HG03571 (cell line): Measurements from ENCODE around the gene SHB.

Experiments
- ATAC-seq: cut with Tn5 transposase; IDR thresholded peaks from one replicate; pipeline ENCODE4 v1.9.1; 2021; ENCODE audit not compliant: unreplicated experiment

The SHB gene

DNA sequence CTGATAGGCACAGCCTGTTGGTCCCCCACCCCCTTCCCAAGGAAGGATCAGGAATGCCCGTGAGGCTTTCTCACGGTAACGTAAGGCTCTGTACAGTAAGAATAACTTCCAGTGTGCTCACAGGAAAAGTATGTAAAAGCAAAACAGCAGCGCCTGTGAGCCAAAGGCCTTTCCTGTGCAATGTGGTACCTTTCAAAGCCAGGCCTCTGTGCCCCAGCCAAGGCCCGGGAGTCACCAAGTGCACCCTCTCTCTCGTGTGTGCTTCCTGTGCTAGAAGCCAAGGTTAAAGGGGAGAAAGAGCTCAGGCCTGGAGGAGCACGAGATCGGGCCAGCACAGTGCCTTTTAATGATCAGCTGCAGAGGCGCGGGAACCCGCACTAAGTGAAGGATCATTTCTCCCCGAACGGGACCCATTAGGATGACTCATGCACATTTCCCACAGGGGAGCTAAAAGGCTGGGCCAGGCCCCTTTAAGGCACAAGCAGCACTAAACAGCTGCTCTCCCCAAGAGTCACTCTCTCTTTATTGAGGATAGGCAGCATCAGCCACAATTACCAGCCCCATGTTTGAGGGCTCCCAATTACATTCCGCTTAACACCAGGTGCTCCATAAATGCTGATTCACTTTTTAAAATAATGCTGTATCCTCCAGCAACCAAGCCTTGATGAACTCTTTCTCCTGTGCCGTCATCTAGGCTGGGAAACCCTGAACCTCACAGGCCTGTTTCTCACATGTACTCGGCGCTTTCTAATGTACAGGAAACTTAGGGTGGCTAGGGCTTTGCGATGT lies 42.8 kb downstream of the SHB start:
- no peak for ATAC-seq

DNA sequence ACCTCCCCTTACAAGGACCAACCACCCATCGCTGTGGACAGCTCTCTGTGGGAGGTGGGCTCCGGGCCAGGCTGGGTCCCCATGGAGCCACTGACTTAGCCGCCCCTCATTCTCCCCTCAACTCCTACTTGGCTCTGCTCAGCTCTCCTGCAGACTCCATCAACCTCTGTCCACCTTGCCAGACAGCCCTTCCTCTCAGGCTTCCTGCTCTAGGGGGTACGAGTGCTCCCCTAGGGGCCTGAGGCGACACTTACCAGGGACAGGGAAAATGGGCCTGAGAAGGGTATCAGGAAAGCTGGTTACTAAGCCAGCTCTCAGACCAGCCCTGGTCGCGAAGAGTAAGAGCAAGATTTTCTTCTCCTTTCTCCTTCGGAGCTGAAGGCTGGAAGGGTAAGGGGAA lies 43.9 kb downstream of the SHB start:
- ATAC-seq: no peak

DNA sequence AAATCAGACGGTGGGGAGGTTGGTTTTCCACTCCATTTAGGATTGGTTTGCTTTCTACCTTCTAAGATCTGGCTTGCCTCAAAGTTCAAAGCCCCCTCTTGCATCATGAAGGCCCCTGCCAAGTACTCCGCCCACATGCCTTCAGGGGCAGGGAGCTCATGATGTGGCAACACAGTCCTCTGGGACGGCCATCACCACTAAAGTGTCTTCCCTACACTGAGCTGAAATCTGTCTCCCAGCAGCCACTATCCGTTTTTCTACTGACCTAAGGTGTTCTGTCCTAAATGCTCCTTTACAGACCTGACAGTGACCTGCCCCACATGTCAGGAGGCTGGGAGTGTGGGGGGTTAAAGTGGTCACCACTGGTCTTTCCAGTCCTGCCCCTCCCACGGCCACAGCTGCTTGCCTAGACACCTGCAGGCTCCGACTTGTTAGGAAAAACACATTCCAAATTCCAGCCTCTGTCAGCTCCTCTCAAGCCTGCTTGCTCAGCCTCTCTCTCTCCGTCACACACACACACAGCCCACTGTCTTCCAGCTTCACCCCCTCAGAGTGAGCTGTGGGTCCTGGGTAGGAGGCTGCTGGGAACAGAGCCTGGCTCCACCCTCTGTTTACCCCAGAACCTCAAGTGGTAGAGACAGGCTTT lies 44.9 kb downstream of the SHB start:
- ATAC-seq: no peak

DNA sequence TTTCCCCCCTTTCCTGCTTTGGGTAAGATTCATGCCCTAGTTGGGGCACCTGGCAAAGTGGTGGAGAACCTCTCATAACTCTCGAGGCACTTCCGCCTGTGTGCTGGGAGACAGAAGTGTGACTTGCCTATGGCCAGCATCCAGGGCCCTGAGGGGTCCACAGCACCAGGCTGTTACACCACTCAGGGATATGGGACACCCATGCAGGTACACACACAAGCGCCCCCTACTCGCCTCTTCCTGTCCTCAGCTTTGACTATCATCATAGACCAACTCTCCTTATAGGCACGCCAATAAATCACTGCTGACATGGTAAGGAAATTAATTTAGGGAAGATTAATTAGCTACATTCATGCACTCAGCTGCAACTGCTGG lies 45.4 kb downstream of the SHB start:
- no peak for ATAC-seq

DNA sequence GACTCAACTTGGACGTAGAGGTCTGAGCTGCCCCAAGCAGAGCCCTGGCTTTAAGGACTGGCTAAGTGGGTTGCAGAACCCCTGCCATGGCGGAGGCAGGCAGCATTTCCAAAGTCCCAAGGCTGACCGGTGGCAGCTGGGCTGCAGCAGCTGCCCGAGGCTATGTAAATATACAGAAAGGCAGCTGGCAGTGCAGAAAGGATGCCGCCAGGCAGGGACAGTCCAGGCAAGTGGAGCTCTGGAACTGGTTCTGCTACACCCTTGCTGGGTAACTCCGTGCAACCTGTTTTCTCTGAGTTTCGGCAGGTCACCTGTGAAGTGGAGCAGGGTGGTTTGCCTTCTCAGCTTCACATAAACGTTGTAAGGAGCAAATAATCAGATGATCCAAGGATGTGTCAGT lies 46.0 kb downstream of the SHB start:
- no peak for ATAC-seq

DNA sequence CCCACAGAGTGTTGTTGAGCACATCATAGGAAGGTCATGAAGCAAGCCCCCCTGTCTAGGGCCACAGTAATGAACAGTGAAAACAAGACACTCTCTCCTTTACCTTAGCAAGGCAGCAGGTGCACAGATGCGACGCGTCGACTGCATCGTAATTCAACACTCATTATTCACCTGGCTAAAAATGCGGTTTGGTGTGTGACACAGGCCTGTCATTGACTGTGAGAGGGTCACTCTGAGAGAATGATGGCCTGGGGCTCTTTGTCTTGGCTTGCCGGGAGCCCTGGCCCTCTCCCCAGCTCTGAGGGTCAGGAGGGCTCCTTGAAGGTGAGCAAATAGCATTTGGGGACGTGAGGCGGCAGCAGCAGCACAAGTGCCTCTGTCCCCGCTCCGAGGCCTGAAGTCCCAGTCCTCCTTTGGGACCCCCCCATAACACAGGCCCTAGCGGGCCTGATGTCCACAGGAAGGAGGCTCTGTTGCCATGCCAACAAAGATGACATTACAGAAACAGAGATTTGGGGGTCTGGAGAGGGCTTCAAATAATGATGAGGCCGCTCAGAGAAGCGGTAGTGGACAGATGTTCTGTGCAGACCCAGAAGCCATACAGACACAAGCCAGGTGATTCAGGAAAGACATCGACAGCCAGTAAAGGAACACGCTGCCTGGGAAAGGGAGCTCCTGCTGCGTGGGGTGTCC lies 46.7 kb downstream of the SHB start:
- no peak for ATAC-seq

DNA sequence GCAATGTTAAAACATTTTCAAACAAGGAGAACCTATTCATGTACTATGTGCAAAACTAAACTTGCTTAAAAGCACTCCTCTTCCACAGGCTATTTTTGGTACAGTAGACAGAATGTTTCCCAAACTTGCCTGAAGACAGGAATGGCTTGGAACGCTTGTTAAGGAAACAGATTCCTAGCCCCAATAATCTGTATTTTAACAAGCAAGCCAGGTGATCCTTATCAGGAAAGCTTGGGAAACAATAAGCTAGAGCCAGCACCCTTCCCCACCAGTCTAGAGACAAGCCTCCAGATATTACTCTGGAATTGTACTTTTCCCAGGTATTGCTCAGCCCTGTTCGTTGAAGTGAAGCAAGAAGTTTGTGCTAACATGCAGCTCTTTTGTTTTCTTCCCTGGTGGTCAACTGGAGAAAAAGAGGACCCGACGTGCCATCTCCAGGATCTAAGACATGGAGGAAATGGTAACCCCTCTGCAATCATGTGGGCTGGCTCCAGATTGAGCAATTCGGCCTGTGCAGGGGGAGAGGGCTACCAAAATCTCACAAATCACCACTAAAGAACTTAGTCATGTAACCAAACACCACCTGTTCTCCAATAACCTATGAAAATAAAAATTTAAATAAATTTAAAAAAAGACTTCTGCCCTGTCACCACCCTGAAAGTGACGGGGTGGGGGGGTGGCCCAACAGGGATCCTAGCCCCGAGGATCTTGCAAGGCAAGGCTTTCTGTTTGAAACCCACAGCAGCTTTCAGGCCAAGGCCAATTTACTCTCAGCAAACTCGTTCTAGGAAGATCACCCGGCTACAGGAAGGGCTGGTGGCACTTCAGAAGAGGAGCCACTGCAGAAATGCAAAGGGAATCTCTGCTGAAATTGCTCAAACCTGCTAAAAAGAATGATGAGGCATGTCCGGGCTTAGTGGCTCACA lies 48.6 kb downstream of the SHB start:
- no peak for ATAC-seq

DNA sequence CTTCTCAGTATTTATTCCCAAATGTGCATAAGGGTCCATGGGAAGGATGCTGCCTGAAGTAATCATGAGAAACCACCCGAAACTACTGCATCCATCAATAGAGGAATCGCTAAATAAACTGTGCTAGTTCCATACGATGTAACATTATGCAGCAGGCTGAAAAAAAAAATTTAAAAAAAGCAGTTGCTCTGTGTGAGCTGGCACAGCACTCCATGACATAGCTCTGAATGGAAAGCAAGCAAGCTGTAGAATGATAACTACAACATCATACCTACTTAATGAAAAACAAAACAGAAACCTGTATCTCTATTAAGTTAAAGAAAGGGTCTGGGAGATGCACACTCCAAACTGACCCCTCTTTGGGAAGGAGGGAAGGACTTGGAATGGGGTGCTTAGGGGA lies 49.3 kb downstream of the SHB start:
- ATAC-seq: no peak

DNA sequence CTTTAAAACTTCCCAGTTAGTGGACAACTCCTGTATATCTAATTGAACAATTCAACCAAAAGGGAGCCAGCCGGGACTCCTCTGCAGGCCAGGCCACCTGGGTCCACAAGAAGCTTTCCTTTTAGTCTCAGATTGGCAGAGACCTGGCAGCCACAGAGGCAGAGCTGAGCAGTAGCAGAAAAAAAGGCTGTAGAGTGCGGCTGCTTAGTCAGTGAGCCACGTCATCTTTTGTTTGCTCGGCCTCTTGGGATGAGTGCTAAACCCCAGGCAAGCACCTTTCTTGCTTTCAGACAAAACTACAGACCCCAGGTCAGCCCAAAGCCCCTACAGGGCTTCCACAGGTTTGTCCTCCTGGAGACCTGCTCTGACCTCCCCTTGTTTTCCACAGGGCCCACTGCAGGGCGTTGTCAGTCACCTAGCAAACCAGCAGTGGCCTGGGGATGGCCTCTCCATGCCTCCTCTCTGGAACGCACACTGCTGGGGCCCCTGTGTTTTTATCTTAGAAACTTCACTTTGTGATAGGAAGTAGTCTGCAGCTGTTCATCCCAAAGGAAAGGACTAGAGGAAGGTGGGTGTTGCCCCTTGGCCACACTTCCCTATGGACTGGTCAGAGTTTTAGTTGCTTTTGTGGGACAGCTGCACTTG lies 49.9 kb downstream of the SHB start:
- no peak for ATAC-seq

DNA sequence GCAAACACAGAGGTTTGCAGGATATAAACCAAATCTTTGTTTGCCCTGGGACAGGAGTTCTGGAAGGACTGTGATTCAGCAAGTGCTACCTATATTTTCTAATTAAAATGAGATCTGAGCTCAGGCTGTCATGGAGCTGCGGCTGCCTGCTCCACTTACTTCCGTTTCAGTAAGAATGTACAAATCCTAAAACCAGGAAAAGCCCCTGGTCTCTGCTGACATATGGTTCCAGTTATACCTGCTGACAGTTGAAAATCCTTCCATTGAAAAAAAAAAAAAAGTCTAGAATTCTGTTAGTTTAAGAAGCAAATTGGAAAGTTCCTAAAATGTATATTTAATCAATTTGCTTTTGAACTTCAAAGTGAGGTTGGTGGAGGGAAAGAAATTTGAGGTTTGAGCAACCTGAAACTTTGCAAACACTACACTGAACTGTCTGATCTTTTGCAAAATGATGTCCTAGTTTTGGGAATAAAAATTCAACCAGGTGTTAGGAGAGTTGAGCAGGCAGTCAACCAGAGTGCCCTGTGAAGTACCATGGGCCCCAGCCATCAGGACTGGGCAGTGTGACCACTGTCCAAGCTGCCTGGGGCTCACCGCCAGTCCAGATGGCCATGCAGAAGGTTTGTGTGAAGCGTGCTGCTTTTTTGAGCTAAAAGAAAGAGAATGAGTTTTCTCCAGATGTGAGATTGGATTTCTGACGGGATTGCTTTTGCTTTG lies 50.6 kb downstream of the SHB start:
- no peak for ATAC-seq

DNA sequence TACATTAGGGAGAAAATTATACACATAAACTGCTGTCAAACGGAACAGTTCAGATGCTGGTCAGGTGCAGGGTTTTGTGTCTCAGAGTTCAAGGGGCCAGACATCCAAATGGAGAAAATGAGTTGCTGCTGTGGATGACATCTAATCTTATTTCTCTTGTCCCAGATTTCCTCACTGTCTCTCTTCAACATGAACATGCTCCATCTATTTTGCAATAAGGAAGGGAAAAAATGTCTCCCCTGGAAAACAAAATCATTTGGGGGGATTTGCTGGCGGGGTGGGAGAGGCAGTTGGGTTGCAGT lies 51.2 kb downstream of the SHB start:
- ATAC-seq: no peak

DNA sequence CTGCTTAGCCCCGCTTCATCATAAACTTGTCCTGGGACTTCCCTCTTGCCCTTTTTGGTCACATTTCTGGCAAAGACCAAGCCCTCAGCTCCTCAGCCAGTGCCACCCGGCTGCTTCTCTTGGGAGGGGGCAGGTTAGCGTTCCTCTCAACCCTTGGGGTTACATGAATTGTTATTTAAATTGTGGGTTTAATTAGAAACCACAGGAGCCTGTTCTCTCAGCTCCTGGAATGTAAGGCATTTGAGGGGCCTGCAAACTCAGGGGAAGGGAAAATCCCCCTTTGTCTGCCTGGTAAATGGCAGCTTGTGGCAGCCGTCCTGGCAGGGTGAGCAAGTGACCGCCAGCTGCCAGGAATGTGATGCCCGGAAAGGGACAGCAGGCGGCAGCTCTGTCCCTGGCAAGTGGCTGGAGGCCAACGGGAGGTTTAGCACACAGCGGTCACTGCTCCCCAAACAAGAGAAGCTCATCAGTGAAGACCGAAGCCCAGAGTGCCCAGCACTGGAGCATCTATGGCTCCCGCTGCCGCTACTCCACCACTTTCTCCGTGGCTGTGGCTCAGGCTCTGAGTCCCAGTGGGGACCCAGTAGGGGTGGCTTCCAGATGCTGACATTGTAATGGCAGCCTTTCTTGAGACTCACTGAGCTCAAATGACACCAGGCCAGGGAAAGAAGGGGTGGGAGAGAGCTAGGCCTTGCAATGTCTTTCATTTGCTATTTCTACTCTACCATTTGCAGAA lies 51.7 kb downstream of the SHB start:
- ATAC-seq: no peak

DNA sequence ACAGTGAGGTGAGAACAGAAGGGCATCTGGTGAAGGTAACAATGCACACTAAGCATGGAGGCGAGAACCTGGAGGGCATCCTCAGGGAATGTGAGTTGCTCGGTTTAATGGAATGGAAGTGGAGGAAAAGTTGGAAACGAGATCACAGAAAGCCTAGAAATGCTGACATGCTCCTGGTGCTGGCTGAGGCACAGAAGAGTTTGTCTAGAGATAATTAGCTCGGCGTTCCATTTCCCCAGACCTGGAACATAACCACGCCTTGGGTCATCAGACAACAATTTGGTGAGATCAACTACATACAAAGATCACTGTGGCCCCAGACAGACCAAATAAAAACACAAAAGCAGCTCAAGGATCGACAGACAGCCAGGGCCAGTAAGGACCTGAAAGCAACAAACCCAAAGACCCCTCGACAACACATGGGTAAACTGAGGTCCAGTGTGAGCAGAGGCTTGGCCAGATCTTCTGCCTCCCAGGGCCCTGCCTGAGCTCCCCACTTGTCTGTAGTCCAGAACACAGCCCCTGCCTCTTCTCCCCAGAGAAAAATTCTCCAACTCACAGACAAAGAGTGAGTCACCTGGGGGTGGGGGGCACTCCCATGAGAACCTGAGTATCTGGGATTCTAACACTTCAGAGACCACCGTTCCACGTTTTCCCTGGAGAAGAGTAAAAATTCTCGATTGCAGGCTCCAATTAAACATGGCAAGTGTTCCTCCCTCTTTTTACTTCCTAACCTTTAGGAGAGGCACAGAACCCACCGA lies 52.5 kb downstream of the SHB start:
- no peak for ATAC-seq

DNA sequence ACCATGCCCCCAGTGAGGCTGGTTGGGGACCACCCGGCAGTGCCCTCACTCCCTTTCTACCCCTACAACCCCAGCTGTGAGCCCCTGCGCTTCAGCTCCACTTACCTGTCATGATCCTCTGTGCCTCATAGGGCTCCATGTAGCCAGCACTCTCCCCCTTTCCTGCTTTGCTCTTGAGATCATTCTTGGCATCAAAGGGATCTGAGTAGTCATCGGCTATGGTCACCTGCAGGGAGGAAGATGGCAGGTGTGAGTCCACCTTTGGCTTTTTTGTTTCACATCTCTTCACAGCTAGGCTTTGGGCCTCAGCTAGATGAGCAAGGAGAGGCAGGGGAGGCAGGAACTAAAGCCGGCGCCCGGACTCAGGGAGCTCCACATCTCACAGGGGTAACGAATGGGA lies 53.1 kb downstream of the SHB start:
- ATAC-seq: no peak

DNA sequence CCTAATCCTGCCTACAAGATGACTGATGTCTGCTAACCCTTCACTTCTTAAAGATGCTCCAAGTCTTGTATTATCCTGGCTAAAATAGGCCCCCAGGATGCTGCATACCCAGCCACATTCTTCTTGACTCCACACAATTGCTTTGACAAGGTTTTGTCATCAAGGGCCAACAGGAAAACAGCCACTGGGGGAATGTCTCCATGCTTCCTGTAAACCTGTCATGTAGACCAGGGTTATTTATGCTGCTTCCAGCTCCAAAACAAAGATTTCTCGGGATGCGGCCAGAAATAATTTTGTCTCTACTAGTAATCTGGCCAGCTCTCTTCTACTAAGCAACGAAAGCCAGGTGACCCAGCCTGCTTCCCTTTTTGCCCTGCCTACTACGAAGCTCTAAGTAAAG lies 53.8 kb downstream of the SHB start:
- ATAC-seq: no peak

DNA sequence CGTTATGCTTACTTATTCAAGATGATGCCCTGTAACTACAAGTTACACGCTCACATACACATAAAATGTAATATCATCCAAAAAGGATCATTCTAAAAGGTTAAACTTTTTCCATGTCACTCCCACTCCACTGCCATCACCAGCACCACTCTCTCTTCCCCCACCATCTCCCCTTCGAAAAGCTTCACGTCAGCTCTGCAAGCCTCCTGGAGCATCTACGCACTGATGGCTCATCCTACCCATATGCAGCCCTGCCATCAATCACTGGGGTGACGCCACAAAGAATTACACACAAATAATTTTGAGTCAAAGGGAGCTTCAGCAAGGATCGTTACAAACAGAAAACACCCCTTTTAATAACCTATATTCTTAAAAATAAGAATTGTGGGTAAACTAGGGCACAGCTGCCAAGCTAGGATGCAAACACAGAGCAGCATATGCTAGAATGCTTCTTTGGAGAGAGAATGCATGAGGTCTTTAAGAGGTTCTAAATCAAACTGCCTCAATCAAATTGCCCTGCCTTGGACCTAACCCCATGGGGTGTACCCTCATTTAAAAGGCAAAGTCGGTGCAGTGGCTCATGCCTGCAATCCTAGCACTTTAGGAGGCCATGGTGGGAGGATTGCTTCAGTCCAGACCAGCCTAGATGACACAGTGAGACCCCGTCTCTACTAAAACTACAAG lies 56.1 kb downstream of the SHB start:
- ATAC-seq: no peak

DNA sequence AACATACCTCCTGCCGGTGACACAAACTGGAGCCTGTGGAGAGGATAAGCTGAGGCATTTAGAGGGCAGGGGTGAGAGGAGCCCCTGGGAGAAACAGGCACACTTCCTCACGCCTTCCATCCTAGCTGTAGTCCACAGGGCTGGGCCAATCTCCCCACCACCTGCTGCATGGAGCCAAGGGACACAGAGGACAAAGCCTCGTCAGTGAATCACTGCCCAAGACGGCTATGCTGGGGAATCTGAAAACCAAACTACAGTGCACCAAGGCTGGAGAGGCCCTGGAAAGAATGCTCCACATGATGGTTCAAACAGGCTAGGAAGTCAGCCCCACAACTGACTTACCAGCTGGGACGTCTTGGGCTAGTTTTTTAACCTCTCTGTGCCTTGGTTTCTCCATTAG lies 57.0 kb downstream of the SHB start:
- no peak for ATAC-seq

DNA sequence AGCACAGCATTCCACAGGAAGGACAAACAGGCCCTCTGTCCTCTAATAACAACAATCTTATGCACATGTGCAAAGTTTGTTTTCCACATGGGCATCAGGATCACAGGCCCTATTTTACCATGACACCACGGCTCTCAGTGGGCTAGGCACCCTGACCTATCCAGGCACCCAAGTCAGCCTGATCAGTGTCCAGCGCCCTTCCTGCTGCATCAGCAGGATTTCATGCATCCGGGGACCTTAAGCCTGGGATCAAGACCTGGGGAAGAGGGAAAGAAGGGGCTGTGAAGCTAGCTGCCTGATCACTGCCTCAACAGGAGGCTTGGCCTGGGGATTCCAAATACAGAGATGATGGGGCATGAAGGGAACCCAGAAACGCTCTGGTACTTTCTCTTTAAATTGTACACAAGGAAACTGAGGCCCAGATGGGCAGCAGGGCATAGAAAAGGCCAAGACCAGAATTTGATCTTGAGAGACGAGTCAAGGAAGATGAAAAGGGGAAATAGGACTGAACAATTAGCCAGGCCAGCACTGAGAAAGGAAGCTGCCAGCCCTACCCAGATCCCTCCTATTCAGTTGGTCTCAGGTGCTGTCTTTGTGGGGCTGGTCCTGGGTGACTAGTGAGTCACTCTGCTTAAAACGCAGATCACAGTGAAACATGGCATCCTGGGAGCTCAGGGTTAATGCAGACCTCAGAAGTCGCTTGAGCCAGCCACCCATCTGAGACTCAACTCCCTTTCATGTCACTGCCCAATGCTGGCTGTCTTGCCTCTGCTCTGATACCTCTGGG lies 57.9 kb downstream of the SHB start:
- ATAC-seq: no peak
